Activated CD8-positive, alpha-beta memory T cell treated with anti-CD3 and anti-CD28 coated beads, Interleukin-2, amount 50 U/mL, for 1 hour (primary cell): ENCODE measurements around the gene AFDN.
"Not testable (repeated sequence)": the region's sequence is repeated elsewhere in the genome, so short reads cannot be mapped to it uniquely, and the experiment has no call there.

Experiments
- DNase-seq: peaks from one replicate; pipeline ENCODE4 v3.0.0-alpha.2; 2020; ENCODE audit errors: extremely low read depth

Gene AFDN

GRCh38 chr6:167997642-167998041 lies 170.9 kb downstream of the AFDN start, which contains the start of gene KIF25:
Gene KIF25 (plus strand): TSS chr6:167997671. CDS start chr6:168029586, 31,915 bp downstream.
- DNase-seq: no peak

- DNase-seq: no peak
Observed at GRCh38 chr6:167998215-167998614, 171.5 kb downstream of the AFDN start.

GRCh38 chr6:168000198-168001028 lies 173.7 kb downstream of the AFDN start:
- DNase-seq: no peak

- no peak for DNase-seq
Observed at GRCh38 chr6:168001029-168001332, 174.3 kb downstream of the AFDN start.

- DNase-seq: not testable (repeated sequence)
Observed at GRCh38 chr6:168001514-168001913, 174.8 kb downstream of the AFDN start.

- no peak for DNase-seq
Observed at GRCh38 chr6:168002804-168003203, 176.1 kb downstream of the AFDN start.

- DNase-seq: no peak
Observed at GRCh38 chr6:168004023-168004422, 177.3 kb downstream of the AFDN start.

- DNase-seq: no peak
Observed at GRCh38 chr6:168004945-168005344, 178.2 kb downstream of the AFDN start.

- no peak for DNase-seq
Observed at GRCh38 chr6:168005796-168006195, 179.1 kb downstream of the AFDN start.

GRCh38 chr6:168007592-168008338 lies 181.1 kb downstream of the AFDN start:
- no peak for DNase-seq

- DNase-seq: no peak
Observed at GRCh38 chr6:168009331-168009730, 182.6 kb downstream of the AFDN start.

- DNase-seq: no peak
Observed at GRCh38 chr6:168011291-168011690, 184.6 kb downstream of the AFDN start.

GRCh38 chr6:168012431-168013249 lies 185.9 kb downstream of the AFDN start:
- no peak for DNase-seq

- DNase-seq: no peak
Observed at GRCh38 chr6:168013250-168013915, 186.7 kb downstream of the AFDN start.

- DNase-seq: no peak
Observed at GRCh38 chr6:168014428-168014827, 187.7 kb downstream of the AFDN start.

- DNase-seq: no peak
Observed at GRCh38 chr6:168015009-168015408, 188.3 kb downstream of the AFDN start.

- DNase-seq: no peak
Observed at GRCh38 chr6:168015482-168016175, 188.9 kb downstream of the AFDN start.

- DNase-seq: no peak
Observed at GRCh38 chr6:168016176-168016620, 189.5 kb downstream of the AFDN start.

- DNase-seq: no peak
Observed at GRCh38 chr6:168016721-168017525, 190.2 kb downstream of the AFDN start.

- no peak for DNase-seq
Observed at GRCh38 chr6:168017629-168018028, 190.9 kb downstream of the AFDN start.
